HG02678 (cell line): Measurements from ENCODE around the gene SPRED2.

Experiments used
- ATAC-seq: cut with Tn5 transposase; IDR thresholded peaks from one replicate; pipeline ENCODE4 v1.9.1; 2021; ENCODE audit warnings: mild to moderate bottlenecking, moderate library complexity; ENCODE audit not compliant: unreplicated experiment

SPRED2 gene

GRCh38 chr2:65316072-65316471 lies 116.3 kb downstream of the SPRED2 start:
- no peak for ATAC-seq

DNA sequence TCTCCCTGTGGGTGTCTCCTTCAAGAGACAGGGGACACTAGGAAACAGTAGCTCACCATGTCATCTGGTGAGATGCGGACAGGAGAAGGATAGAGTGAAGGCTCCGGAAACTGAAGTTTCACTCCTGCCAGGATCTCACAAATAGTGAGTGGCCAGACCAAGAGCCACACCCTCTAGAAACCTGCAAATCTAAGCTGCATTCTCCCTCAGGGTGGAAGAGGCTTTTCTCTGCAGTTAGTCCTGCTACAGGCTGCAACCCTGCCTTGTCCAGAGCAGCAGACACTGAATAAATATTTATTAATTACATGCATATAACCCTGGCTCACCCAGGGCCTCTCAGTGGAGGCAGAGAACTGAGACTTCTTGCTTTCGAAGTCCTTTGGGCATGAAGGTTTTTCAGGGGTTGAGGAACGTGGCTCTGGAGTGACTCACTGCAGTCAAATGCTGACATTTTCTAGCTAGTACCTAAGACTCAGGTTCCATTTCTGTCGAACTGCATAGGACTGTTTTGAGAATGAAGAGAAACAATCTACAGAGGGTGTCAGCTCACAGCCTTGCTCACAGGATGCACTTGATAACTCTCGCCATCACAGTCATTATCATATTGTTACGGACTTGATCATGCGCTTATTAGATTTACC lies 117.5 kb downstream of the SPRED2 start:
- no peak for ATAC-seq

GRCh38 chr2:65313954-65314256 lies 118.5 kb downstream of the SPRED2 start:
- no peak for ATAC-seq

- no peak for ATAC-seq
These were observed 119.1 kb downstream of the SPRED2 start for GRCh38 chr2:65313126-65313953.

- ATAC-seq, result no peak
These were observed 120.8 kb downstream of the SPRED2 start for GRCh38 chr2:65311596-65311995.

GRCh38 chr2:65311049-65311448 lies 121.3 kb downstream of the SPRED2 start:
- ATAC-seq, result no peak

- no peak for ATAC-seq
These were observed 122.7 kb downstream of the SPRED2 start for GRCh38 chr2:65309699-65310098.

GRCh38 chr2:65305934-65306333 lies 126.5 kb downstream of the SPRED2 start:
- ATAC-seq, result no peak

DNA sequence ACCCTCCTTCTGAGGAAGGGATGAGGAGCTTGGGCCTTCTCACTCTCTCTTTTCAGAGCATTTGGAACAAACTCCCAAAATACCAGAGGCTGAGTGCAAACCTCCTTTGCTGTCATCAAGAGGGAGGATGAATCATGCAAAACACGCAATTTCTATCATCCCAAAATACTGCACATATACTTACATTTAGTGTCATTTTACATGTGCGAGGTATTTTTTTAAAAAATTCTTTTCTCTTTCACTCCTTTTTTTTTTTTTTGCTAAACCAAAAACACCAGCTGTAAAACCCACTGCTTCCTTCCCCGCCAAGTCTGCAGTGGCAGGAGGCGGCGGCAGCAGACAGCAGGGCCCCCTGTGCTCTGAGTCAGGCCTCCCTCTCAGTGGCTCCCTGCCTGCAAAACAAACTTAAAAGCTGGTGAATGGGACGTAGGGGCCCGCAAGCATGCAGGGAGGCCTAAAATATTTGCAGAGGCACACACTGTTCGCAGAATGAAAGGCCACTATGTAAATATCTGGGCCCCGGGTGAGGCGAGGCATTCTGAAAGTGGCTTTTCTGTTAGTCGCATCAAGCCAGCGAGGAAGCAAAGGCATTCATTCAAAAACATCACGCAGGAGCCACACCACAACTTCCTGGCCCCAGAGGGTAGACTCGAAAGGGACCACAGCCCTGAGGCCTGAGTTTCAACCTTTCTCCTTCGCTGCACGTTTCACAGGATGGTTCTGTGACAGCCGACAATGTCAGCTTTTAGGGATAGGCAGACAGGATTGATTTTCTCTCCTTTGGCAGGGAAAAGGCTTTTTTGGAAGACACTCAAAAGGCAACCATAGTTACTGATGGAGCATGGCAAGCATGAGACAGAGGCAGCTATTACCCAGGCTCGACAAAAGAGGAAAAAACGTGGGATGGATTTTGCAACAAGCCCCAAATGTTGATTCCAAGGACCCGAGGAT lies 131.4 kb downstream of the SPRED2 start:
- ATAC-seq, result peak; percentile 88

GRCh38 chr2:65300134-65300760 lies 132.2 kb downstream of the SPRED2 start:
- ATAC-seq, result no peak

DNA sequence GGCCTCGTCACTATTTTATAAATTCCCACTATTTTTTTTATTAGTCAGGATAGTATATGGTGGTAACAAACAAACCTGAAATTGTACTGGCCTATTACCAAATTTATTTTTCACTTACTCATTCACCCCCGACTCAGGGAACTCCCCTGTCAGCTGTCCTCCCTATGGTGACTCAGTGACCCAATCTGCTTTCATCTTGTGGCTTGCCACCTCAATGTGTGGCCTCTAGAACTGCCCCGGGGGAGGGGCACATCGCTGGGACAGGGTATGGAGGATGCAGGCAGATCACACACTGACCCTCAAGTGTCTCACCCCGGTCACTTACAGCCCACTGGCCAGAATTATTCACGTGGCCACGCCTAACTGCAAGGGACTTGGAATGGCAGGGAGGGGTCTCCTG lies 133.2 kb downstream of the SPRED2 start:
- ATAC-seq, result no peak

DNA sequence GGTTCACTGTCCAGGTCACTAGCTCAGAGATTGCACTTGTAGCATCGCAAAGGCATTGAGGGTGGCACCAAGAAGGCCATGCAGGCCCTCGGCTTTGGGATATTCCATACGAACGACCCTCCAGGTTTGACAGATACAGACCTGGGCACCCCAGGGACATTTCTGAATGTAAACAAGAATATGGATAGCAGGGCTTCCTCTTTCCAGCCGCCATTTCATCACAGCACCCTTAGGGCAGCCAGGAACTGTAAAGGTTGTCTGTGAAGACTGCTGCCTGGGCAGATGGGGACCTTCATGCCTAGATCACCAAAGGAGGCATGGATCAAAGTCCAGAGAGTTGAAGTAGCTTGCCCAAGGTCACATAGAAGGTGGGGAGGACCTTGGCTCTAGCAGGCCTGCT lies 134.3 kb downstream of the SPRED2 start:
- ATAC-seq, result no peak

DNA sequence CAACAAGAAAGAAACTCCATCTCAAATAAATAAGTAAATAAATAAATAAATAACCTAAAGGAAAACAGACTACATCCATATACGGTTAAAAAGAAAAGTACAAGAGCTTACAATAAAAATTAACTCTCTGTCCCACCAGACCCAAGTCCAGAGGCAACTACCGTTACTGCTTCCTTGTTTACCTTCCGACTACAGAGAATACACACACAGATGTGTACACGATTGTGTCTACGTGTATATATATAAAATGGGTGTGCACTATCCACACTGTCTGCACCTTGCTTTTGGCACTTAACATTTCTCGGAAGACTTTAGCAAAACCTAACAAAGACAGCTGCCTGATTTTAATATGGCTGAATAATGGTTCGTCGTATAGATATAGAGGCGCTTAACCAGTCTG lies 134.9 kb downstream of the SPRED2 start:
- no peak for ATAC-seq

DNA sequence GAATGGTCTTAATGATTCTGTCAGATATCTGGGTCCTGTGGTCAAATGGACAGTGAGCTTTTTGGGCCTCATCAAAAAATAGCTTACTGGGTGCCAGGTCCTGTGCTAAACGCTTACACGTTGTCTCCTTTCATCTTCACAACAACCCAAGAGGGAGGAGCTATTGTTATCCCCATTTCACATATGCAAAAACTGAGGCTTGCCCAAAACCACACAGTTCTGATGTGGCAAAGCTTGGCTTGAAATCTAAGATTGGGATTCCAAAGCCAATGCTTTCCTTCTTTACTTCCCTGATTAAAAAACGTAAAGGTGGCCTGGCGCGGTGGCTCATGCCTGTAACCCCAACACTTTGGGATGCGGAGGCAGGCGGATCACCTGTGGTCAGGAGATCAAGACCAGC lies 135.4 kb downstream of the SPRED2 start:
- no peak for ATAC-seq

GRCh38 chr2:65294701-65295100 lies 137.7 kb downstream of the SPRED2 start:
- ATAC-seq, result no peak

GRCh38 chr2:65294136-65294535 lies 138.3 kb downstream of the SPRED2 start:
- ATAC-seq, result no peak

DNA sequence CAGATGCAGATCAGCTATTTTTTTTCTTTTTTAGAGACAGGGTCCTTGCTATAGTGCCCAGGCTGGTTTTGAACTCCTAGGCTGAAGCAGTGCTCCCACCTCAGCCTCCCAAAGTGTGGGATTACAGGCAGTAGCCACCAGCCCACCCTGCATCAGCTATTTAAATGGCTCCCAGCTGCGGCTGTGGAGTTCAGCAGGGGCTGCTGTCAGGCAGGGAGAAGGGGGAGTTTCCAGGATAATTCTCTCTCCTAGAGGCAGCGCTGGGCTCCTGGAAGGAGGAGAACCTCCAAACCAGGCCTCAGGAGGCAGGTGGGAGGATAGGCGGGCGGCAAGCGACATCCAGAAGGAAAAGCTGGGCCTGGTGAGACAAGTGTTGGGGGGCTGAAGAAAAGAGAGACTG lies 139.0 kb downstream of the SPRED2 start:
- no peak for ATAC-seq

DNA sequence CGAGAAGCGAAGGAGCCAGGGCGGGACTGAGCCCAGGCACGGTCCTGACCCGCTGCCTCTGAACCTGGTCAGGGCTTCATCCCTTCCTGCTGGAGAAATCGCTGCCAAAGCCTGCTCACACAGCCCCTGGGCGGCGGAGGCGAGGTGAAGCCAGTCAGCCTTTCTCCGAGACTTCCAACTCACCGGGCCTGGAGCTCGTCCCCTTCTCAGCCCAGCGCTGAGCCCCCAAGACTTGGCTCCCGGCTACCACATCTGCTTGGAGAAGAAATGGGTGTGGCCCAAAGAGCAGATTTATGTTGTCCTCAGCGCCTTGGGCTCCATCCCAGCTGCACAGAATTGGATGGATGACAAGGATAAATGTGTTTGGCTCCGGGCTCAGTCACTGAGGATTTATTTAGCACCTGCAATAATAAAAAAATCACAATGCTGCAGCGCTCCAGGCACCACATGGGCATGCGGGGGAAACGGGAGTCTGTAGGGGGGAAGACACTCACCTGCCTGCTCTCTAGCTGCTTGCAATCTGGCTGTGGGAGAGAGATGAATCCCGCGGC lies 139.9 kb downstream of the SPRED2 start:
- no peak for ATAC-seq

GRCh38 chr2:65292106-65292400 lies 140.3 kb downstream of the SPRED2 start:
- ATAC-seq, result no peak

DNA sequence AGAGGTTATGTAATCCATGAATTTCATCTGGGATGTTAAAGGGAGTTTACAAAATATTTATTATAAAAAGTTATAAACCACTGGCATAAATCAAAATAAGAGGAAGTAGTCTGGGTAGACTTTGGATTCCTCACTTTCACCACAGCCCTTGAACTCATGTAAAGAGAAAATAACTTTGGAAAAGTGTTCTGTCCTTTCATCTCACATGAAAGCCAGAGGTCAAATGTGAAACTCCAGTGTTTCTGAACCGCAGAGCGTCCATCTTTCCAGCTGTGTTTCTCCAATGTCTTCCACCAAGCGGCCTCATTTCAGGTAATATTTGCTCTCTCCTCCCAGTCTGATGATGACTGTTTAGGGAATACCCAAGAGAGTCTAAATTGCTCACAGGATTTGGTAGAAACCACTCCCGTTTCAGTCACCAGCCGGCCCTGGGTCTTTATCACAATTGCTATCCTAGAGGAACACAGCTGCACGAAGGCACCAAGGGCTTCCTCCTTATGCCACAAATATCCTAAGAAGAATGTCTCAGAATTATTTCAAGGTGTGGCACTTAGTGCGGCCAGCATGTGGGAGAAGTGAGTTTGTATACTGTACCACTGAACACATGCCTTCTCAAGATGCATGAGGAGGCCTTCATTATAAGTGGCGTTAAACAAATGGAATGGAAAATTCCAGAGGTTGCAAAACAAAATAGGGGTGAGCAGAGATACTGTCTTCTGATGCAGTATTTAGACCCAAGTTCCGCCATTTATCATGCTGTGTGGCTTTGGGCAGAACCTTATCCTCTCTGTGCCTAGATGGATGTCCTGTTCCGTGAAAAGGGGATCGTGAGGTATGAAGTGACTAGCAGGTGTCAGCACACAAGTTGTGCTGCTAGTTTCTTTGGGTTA lies 140.9 kb downstream of the SPRED2 start:
- ATAC-seq, result no peak
